ENCODE data around the gene UBE2J1.

DNA sequence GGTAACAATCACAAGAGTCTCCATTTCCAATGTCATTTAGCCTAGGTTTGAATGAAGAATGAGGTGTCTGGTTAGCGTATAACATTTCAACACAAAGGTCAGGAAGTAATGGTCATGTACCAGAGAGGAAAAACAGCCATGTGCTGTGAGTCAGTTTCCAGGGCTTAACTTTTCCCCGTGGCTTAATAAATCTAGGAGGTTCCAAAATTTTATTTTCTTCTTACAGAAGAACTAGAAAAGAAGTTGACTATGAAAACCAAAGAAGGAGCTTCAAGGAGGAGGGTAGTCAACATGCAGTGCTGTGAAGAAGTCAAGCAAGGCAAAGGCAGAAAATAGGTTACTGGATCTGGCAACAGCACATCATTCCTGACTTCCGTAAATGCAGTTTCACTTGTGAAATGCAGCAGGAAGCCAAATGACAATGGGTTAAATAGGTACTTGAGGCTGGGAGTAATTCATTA lies 29.0 kb downstream of the UBE2J1 start:
- TF ChIP-seq POLR2A (IDR thresholded peaks at IDR 0.05; ENCODE audit: low read length) (no peak), GATA1 (IDR thresholded peaks at IDR 0.05; ENCODE audit: low read depth, low read length) (no peak)
